GM18502 (cell line): ENCODE results near the gene UACA.
"Not testable (repeated sequence)": the region's sequence is repeated elsewhere in the genome, so short reads cannot be mapped to it uniquely, and the experiment has no call there.

Source experiments
- ATAC-seq: cut with Tn5 transposase; IDR thresholded peaks from one replicate; pipeline ENCODE4 v1.9.1; 2021; ENCODE audit warnings: mild to moderate bottlenecking; ENCODE audit not compliant: unreplicated experiment, poor library complexity

The UACA gene, protein sequence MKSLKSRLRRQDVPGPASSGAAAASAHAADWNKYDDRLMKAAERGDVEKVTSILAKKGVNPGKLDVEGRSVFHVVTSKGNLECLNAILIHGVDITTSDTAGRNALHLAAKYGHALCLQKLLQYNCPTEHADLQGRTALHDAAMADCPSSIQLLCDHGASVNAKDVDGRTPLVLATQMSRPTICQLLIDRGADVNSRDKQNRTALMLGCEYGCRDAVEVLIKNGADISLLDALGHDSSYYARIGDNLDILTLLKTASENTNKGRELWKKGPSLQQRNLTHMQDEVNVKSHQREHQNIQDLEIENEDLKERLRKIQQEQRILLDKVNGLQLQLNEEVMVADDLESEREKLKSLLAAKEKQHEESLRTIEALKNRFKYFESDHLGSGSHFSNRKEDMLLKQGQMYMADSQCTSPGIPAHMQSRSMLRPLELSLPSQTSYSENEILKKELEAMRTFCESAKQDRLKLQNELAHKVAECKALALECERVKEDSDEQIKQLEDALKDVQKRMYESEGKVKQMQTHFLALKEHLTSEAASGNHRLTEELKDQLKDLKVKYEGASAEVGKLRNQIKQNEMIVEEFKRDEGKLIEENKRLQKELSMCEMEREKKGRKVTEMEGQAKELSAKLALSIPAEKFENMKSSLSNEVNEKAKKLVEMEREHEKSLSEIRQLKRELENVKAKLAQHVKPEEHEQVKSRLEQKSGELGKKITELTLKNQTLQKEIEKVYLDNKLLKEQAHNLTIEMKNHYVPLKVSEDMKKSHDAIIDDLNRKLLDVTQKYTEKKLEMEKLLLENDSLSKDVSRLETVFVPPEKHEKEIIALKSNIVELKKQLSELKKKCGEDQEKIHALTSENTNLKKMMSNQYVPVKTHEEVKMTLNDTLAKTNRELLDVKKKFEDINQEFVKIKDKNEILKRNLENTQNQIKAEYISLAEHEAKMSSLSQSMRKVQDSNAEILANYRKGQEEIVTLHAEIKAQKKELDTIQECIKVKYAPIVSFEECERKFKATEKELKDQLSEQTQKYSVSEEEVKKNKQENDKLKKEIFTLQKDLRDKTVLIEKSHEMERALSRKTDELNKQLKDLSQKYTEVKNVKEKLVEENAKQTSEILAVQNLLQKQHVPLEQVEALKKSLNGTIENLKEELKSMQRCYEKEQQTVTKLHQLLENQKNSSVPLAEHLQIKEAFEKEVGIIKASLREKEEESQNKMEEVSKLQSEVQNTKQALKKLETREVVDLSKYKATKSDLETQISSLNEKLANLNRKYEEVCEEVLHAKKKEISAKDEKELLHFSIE (N-terminal part only)

DNA sequence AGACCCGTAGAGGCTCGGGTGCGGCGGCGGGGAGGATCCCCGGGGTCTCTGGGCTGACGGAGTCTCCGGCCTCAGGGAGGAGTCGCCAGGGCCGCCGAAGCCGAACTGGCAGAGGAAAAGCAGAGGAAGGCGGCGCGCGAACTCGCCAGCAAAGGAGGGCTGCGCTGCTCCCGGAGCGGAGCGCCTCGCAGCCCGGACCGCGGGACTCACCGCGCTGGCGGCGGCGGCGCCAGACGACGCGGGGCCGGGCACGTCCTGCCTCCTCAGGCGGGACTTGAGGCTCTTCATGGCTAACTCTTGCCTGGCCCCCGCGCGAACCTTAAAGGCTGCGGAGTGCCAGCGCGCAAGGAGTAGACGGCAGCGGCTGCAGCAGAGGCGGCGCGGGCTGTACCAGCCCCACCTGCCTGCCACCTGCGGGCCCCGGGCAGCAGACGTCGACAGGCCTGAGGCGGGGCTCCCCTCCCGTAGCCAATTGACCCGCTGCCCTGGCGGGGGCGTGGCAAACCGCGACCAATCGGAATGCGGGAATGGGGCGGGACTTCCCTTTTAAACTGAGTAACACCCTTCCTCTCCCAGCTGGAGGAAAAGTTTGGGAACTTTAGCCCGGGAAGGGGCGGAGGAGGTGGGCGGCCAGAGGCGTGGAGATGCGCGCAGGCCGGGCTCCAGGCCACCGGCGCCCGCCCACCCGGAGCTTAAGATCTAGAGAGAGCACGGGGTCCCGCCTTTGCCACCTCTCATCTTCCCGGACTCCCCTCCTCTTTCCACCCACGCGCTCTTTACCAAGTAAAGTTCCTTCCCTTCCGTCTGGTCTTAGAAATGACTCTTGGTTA lies at the start of gene UACA:
Gene UACA, minus strand, starts transcription at position 439 of the 830 bp plus-strand sequence. Its CDS starts 151 bp downstream, at position 288.
- peak; percentile 96 for ATAC-seq

DNA sequence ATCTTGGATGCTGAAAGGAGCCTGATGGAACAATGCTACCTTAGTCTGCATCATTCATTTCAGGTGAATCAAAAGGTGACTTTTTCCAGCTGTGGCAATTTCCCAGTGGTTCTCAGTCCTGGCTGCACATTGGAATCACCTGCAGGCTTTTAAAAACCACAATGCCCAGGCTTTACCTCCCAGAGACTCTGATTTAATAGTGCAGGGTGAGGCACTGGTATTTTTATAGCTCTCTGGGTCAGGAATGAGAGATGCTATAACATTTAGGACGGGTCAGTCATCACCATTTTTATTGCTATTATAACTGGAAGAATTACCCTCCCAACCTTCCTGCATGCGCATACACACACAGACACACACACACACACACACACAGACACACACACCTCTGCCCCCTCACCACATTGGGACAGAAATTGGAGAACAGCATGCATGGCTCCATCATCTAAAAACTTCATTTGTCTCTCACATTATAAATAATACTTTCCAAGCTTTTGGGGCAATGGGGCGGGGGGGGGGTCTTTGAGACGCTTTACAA lies 49.5 kb upstream of the UACA start:
- no peak for ATAC-seq

DNA sequence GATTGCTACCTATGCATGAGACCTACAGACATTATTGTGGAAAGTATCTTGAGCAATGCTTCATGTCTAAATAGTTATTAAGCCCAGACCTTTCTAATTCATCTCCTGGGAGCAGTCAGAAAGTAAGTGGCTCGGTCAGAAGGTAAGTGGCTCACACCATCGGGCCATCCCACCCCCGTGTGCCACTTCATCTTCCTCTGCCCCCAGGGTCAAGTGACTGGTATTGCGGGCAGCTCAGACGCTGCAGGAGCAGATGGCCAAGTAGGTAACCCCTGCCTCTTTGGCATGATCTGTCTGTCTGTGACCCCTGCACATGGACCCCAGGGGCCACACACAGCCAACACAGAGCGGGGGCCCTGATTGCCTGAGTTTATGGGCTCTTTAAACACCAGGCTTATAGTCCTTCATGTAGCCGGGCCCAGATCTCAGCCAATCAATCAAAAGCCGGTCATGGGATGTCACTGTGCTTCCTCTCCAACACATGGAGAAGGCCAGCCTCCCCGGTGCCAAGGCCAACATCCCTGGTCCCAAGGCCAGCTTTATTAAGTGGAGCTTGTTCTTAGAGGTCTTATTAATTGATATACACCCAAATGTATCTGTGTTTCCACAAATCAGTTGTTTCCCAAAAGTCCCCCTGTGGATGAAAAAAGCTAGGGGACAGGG lies 47.7 kb upstream of the UACA start:
- ATAC-seq: no peak

DNA sequence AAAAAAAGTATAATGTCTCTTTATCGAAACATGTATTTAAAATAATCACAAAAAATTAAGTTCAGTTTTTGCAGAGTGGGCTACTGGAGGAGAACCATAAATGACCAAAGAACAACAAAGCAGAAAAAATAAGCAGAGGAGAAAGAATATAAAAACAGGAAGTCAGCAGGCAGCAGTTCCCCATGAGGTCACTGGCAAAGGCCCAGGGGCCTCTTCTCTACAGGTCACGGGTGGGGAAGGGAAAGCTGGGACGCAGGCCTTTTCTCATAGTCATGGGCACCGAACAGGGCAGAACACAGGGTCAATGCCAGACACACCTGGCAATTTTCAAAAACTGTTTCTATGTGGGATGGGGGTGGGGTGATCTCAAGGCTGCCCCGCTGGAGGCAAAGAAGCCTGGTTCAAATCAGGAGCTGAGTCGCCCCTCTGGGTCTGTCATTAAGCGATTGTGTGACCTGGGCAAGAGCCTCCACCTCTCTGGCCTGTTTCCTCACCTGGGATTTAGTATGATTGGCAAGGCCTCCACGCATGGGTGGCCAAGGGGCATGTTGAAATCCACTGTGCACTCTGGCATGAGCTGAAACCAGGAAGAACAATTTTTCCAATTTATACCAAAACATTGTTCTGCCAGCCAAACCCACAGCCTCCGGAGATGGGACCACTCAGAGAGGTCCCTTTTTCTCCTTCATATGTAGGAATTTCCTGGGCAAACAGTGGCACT lies 43.8 kb upstream of the UACA start:
- ATAC-seq: no peak

DNA sequence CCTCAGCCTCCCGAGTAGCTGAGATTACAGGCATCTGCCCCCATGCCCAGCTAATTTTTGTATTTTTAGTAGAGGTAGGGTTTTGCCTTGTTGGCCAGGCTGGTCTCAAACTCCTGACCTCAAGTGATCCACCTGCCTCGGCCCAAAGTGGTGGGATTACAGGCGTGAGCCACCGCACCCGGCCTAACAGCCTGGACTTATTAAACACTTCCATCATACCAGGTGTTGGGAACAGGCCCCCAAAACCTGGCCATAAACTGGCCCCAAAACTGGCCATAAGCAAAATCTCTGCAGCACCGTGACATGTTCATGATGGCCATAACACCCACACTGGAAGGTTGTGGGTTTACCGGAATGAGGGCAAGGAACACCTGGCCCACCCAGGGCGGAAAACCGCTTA lies 41.0 kb upstream of the UACA start:
- not testable (repeated sequence) for ATAC-seq

DNA sequence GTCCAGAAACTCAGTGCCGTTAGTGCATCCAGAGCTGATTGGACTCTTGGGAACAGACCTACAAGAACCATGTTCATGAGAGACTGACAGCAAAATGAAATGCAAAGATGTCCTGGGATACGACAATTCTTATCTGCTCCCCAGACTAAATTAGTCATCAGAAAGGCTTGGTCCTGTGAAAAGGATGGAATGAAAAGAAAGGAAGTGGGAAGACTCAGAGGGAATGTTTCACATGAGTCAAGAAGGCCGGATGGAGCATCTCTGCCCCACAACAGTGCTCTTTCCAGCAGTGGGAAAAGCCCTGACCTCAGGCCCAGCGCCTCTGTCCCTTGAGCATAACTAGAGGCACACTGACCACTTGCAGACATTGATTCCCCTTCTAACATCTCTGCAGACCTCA lies 39.3 kb upstream of the UACA start:
- no peak for ATAC-seq

DNA sequence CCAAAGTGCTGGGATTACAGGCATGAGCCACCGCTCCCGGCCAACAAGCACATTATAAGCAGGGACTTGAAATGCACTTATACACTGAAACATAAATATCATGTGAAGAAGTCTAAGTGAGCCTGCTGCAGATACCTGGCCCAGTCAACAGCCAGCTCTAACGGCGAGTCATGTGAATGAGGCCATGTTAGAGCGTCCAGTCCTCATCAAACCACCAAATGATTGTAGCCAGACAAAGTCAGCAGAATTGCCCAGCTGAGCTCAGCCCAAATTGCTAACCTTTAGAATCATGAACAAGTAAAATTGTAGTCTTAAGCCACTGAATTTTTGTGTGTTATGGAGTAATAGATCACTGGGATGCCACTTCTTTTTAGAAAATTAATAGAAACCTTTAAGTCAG lies 37.8 kb upstream of the UACA start:
- ATAC-seq: no peak

DNA sequence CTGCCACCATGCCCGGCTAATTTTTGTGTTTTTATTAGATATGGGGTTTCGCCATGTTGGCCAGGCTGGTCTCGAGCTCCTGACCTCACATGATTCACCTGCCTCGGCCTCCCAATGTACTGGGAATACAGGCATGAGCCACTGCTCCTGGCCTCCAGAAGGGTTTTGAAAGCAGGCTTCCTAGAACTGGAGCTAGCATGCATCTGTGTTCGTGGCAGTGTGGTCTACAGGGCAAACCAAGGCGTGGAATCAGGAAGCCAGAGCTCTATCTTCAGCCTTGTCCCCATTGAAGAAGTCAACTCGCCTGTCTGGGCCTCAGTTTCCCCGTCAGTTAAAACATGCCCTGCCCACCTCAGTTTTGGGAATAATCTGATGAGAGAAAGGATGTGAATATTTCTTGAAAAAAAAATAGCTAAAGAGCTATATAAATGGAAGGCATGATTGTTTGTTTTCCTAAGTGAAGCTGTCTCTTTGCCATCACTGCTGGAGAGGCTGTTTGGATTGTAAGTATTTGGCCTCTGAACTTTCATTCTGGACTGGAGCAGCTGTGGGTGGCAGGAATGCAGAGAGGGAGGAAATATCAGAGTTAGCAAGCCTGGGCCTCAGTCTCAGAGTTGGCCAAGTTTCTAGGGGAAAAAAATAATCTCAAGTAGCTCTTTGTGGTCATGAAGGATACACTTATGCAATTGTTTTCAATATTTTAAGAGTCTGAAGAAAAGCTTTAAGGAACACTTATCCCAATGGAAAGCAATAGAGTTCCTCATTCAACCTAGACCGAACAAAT lies 36.5 kb upstream of the UACA start:
- ATAC-seq: no peak

DNA sequence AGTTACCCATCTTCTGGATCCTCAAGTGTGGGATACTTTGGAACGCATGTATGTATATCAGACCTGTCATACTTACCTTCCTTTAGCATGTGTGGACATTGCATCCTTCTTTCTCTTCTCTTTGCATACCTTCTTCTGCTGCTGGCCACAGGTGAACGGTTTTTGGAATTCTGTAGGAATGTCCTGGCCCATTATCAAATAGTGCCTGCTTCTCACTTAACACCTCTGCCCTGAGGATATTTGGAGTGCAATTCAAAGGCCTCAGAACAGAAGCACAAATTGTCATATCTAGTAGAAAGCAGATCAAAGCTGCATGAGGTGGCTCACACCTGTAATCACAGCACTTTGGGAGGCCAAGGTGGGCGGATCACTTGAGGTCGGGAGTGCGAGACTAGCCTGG lies 34.1 kb upstream of the UACA start:
- no peak for ATAC-seq

DNA sequence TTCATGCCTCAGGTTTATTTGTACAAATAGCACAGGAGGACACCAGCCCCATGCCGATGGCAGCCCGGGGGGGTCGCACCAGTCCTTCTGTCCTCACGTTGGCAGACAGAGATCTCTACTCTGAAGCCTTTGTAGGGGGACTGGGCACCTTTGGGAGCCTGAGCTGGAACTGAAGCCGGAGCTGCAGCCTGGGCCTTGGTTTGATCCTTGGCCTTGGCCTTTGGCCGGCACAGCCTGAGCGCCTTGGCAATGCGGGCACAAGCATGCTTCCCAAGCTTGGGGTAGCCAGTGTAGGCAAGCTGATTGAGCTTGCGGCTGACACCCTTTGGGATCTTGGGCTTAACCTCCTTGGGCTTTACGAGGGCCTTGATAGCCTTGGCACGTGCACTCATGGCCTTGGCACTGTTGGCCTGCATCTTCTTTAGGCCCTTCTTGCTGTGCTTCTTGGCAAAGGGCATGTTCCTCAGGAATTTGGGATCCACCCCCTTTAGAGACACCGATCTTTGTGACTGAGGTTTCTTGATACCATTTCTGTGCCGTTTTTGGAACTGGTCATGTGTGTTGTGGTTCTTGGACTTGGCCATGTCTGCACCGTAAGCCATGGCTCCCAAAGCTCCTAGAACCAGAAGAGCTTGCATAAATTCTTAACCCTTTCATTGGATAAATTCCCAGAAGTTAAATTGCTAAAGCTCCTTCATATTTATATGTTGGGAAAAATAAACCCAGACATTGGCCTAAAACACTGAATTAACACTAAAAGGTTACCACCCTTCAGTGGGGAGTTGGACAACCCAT lies 33.4 kb upstream of the UACA start:
- ATAC-seq: no peak

DNA sequence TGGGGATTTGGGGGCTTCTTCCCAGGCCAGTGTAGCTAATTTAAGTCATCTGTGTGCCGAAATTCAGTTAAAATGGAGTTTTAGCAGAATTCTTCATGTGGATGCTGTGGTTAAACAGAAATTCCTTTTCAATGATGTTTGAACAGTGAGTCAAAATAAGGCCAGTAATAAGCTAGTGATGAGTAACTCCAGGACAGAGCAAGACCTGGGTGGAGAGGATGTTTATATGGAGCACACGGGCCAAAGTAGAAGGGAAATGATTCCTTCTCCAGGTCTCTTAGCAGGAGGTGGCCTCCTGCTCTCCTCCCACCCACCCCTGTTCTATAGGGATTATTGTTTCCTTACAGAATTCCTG lies 31.9 kb upstream of the UACA start:
- no peak for ATAC-seq

DNA sequence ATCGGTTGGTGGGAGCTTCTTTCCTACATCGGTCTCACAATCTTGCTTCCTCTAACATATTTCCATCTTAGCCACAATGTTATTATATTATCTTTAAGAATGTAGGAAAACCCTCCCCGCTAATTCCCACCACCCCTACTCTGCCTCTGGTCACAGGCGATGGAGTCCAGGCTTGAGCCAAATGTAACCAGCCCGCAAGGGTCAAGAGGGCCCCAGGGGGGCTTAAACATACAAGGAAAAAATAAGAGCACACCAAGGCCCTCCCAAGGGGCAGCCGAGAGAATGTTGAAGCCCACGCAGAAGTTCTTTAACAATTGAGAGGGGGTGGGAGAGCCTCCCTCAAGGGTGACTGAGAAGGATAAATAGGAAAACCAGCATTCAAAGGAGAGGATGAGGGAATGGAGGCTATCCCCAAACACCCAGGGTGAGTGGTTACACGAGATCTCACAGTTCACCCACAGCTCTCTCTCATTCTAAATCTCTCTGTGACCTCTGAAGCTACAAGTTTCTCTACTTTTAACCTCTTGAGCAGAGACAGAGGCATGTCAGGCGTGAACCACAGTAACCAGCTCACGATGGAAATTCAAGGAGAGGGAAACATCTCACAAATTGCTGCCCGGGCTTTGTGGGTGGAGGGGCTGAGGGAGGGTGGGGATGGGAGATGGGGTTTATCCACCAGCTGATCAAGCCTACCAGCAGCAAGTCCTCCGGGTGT lies 31.4 kb upstream of the UACA start:
- no peak for ATAC-seq

DNA sequence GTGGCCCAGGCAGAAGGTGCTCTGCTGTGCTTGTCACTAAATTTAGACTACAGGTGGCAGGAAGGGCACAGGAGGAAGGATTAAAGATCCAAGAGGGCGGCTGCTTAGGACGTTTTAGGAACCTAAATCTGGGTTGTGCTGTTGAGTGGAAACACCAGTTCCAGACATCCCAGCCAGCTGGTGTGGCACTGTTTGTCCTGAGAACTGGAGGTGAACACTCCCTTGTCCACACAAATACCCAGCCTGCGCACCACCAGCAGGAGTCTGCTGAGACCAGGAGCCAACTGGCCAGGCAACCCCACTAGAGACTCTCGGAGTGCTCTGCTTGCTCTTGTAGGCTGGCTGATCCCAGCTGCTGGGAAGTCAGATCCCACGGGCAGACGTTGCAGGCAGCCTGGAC lies 30.3 kb upstream of the UACA start:
- no peak for ATAC-seq

DNA sequence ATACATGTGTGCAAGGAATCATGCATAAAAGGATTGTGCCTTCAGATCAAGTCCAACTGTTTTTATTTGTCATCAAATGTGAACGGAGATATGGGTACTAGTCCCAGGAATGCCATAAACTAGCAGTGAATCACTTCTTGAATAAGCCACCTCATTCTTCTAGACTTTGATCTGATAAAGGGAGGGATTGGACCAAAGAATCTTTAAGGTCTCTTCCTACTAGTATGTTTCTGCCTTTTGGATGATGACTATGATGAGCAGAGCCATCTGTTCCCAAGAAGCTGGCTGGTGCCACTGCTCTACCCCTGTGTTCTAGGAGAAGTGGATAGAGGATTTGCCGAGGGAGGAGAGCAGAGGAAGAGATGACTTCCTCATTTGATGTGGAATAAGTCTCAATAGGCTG lies 28.8 kb upstream of the UACA start:
- ATAC-seq: no peak

DNA sequence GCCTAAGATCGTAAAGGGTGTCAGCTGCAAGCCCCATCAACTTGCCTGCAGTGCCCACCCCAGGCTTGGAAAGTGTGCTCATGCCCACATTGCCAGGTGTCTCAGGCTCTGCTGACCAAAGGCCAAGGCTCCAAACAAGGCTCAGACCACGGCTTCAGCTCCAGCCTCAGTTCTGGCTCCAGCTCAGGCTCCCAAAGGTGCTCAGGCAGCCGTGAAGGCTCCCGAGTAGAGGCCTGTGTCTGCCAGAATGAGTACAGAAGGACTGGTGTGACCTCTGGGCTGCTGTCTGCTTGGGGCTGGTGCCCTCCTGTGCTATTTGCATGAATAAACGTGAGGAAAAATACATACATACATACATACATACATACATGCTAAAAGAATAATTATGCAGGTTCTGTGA lies 27.9 kb upstream of the UACA start:
- no peak for ATAC-seq

DNA sequence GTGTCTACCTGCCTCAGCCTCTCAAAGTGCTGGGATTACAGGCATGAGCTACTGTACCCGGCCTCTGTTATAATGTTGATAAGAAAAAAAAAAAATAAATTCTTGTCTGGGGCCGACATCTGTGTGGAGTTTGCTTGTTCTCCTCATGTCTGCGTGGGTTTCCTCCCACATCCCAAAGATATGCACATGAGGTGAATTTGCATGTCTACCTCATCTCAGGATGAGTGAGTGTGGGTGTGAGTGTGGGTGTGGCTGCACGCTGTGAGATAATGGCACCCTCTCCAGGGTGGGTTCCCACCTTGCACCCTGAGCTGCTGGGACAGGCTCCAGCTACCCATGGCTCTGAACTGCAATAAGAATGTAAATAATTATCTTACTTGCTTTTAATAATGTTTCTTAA lies 25.9 kb upstream of the UACA start:
- no peak for ATAC-seq
